Panc1 (cell line): ENCODE results near the gene GRIK5. TPM values are rescaled to one million over a fixed set of nuclear protein-coding genes. Genes with fewer than 3 reads are reported as not detected.

Source experiments
- ATAC-seq: fragments of 200-7000 bp; cut with Tn5 transposase; 2 replicates; pipeline ENCODE4 v1.9.1; 2020; ENCODE audit warnings: mild to moderate bottlenecking, moderate library complexity
- Bru-seq: library from RNA; stranded (reverse); fragments of 400-500 nt; gene quantifications from one replicate; lab custom pipeline; 2021; lab: Mats Ljungman, UMichigan
- BruChase-seq, 2 experiments: library from RNA; stranded (reverse); fragments of 400-500 nt; gene quantifications; one replicate each; lab custom pipeline; 2021; lab: Mats Ljungman, UMichigan
- BruUV-seq: library from RNA; stranded (reverse); fragments of 400-500 nt; replicated peaks from 2 replicates; lab custom pipeline; 2021; lab: Mats Ljungman, UMichigan
- CTCF ChIA-PET: fragments of 300-600 bp; sonication (Branson Sonifier 250); formaldehyde crosslinking; loops from one replicate; lab custom pipeline; 2022; ENCODE audit warnings: antibody characterized with exemption; lab: Charles Lee
- POLR2A ChIA-PET: fragments of 300-600 bp; sonication (Branson Sonifier 250); formaldehyde crosslinking; loops from one replicate; lab custom pipeline; 2022; ENCODE audit warnings: antibody characterized with exemption; lab: Charles Lee
- DNase-seq: peaks from one replicate; pipeline ENCODE4 v3.0.0-alpha.2; 2010; ENCODE audit warnings: low read depth, low spot score
- H3K27ac ChIP-seq: 2 replicates; pipeline ENCODE4 v1.5.1; 2011; ENCODE audit warnings: mild to moderate bottlenecking, low read length, inconsistent platforms
- H3K27me3 ChIP-seq: fragments of 200-500 bp; sonication (Bioruptor generic); 2 replicates; pipeline ENCODE4 v1.6.0; 2014; ENCODE audit warnings: low read length, inconsistent platforms; ENCODE audit not compliant: control insufficient read depth, insufficient read depth
- H3K36me3 ChIP-seq: fragments of 200-500 bp; sonication (Bioruptor generic); 2 replicates; pipeline ENCODE4 v1.5.1; 2014; ENCODE audit warnings: inconsistent platforms, mild to moderate bottlenecking, low read length, moderate library complexity; ENCODE audit not compliant: control insufficient read depth, insufficient read depth
- H3K4me1 ChIP-seq: 2 replicates; pipeline ENCODE4 v1.5.1; 2011; ENCODE audit warnings: inconsistent platforms, mild to moderate bottlenecking, low read length, moderate library complexity; ENCODE audit not compliant: control insufficient read depth, insufficient read depth
- H3K4me3 ChIP-seq, 2 experiments: 2 replicates each; pipeline ENCODE4 v1.5.1; 2011 to 2012; ENCODE audit warnings: low read depth in 2 of 2, low read length in 2 of 2, mild to moderate bottlenecking in 2 of 2, inconsistent platforms in 1 of 2, moderate library complexity in 1 of 2
- H3K9me3 ChIP-seq: fragments of 200-500 bp; sonication (Bioruptor generic); 2 replicates; pipeline ENCODE4 v1.5.1; 2014; ENCODE audit warnings: low read depth, mild to moderate bottlenecking, inconsistent platforms, low read length, moderate library complexity; ENCODE audit not compliant: control insufficient read depth, insufficient read depth
- CTCF ChIP-seq: fragments of 450-650 bp; IDR thresholded peaks from 2 replicates; pipeline ENCODE4 v1.5.1; 2017; ENCODE audit warnings: mild to moderate bottlenecking
- POLR2AphosphoS5 ChIP-seq: IDR thresholded peaks from 2 replicates; pipeline ENCODE4 v1.6.1; 2012; ENCODE audit warnings: mild to moderate bottlenecking, low read depth, low read length, moderate library complexity
- REST ChIP-seq, 2 experiments: IDR thresholded peaks; 2 replicates each; pipeline ENCODE4 v1.6.1; 2011 to 2012; ENCODE audit warnings: low read depth in 2 of 2, control low read depth in 1 of 2, low read length in 1 of 2, mild to moderate bottlenecking in 1 of 2, moderate library complexity in 1 of 2; ENCODE audit not compliant: insufficient read depth in 1 of 2
- SIN3A ChIP-seq: IDR thresholded peaks from 2 replicates; pipeline ENCODE4 v1.6.1; 2012; ENCODE audit warnings: low read depth, mild to moderate bottlenecking, low read length, moderate library complexity, borderline replicate concordance; ENCODE audit not compliant: insufficient read depth
- TCF7L2 ChIP-seq: IDR thresholded peaks from 2 replicates; pipeline ENCODE4 v1.6.1; 2011; ENCODE audit warnings: mild to moderate bottlenecking, low read depth, low read length, inconsistent platforms
- in situ Hi-C: cut with HindIII; loops from 2 replicates; pipeline ENCODE4 v1.10.0; 2016; ENCODE audit warnings: low sequenced_read_pairs, low pct_unique_long_range_greater_than_20kb
- intact Hi-C: fragments of 100-400 bp; cut with micrococcal nuclease; formaldehyde crosslinking; loops from one replicate; pipeline ENCODE4 v1.10.0; 2022; ENCODE audit not compliant: unreplicated experiment
- long read RNA-seq: library from polyadenylated mRNA; unstranded; transcript quantifications from one replicate; pipeline ENCODE4 v2.0.0, GENCODE V29; 2021; ENCODE audit not compliant: unreplicated experiment
- polyA plus RNA-seq: library from polyadenylated mRNA; unstranded; fragments of >200 nt; gene quantifications from one replicate; pipeline ENCODE4 v1.2.1, GENCODE V29; 2012; ENCODE audit warnings: missing spikeins; ENCODE audit not compliant: insufficient read length
- total RNA-seq: library from RNA; stranded (reverse); gene quantifications from one replicate; pipeline ENCODE4 v1.2.1, GENCODE V29; 2021; ENCODE audit not compliant: unreplicated experiment

GRIK5 gene
- total RNA-seq = 0.62 TPM
- polyA plus RNA-seq = 0.28 TPM
- Bru-seq, nascent RNA = percentile 18 among the genes with signal in this experiment
- BruChase-seq, experiment 1, labeled RNA remaining after a 2-hour chase = percentile 24 among the genes with signal in this experiment
- percentile 28 among the genes with signal in this experiment for BruChase-seq, experiment 2, labeled RNA remaining after a 6-hour chase
- long read RNA-seq, partial matches to known transcripts = 0 of 1 reads
- long read RNA-seq, other reads (novel, unspliced or antisense) = 1 of 1 reads

GRCh38 chr19:42069619-42070351 is at the start of gene GRIK5:
Gene GRIK5, minus strand, starts transcription at chr19:42070206. Its CDS starts 4,436 bp downstream, at chr19:42065770.
- TF ChIP-seq CTCF = no peak
- no peak for TF ChIP-seq POLR2AphosphoS5
- no peak for TF ChIP-seq SIN3A
- no peak for TF ChIP-seq REST (IDR thresholded peaks at IDR 0.05; ENCODE audit: insufficient read depth in 1 of 2, low read depth in 2 of 2, low read length in 1 of 2)
- no peak for TF ChIP-seq TCF7L2
- no peaks in the 10 kb centered on the region for H3K36me3 ChIP-seq
- intact Hi-C loops (no loop called here), in situ Hi-C loops (no loop called here)
- BruUV-seq = no TSS peak
- DNase-seq (no peak), ATAC-seq (no peak)
- no peak within 1 kb of the TSS; a peak in 1 of 4 replicates for H3K4me3 ChIP-seq
- H3K27me3 ChIP-seq = no peaks in the 10 kb centered on the region
- H3K27ac ChIP-seq = no peak within 1 kb of the TSS
- POLR2A ChIA-PET = no interaction called here
- CTCF ChIA-PET = no interaction called here
- no peaks in the 10 kb centered on the region for H3K9me3 ChIP-seq
- no peaks in the 10 kb centered on the region for H3K4me1 ChIP-seq

GRCh38 chr19:42117076-42117475 is 47.1 kb upstream of the GRIK5 start:
- H3K4me1 ChIP-seq = peaks cover 9% of the 10 kb centered on the region
- no peaks in the 10 kb centered on the region for H3K36me3 ChIP-seq
- DNase-seq = no peak
- H3K27ac ChIP-seq = no peak overlapping the region
- ChIA-PET POLR2A (no interaction called here), CTCF (no interaction called here)
- in situ Hi-C loops = no loop called here
- H3K4me3 ChIP-seq = no peak overlapping the region
- no TSS peak for BruUV-seq
- intact Hi-C loops = no loop called here
- TF ChIP-seq TCF7L2 (no peak), SIN3A (no peak), CTCF (no peak)
- no peaks in the 10 kb centered on the region for H3K27me3 ChIP-seq
- ATAC-seq = no peak
- no peaks in the 10 kb centered on the region for H3K9me3 ChIP-seq
